BLaER1 (cell line): Measurements from ENCODE around the gene WWOX.
A peak's percentile ranks its signal among the peaks of the same experiment; 100 is the strongest.

Experiments
- H3K27ac ChIP-seq: shearing (Covaris generic); formaldehyde crosslinking; 2 replicates; pipeline ENCODE4 v1.8.1; 2022
- H3K27me3 ChIP-seq: shearing (Covaris generic); formaldehyde crosslinking; 2 replicates; pipeline ENCODE4 v1.8.1; 2022
- H3K36me3 ChIP-seq: shearing (Covaris generic); formaldehyde crosslinking; 2 replicates; pipeline ENCODE4 v1.8.1; 2022
- H3K4me1 ChIP-seq: shearing (Covaris generic); formaldehyde crosslinking; 2 replicates; pipeline ENCODE4 v1.8.1; 2022
- H3K4me2 ChIP-seq: shearing (Covaris generic); formaldehyde crosslinking; 2 replicates; pipeline ENCODE4 v1.8.1; 2022
- H3K4me3 ChIP-seq: shearing (Covaris generic); formaldehyde crosslinking; 2 replicates; pipeline ENCODE4 v1.8.1; 2022
- H3K9ac ChIP-seq: shearing (Covaris generic); formaldehyde crosslinking; 2 replicates; pipeline ENCODE4 v1.8.1; 2022
- H3K9me3 ChIP-seq: shearing (Covaris generic); formaldehyde crosslinking; 2 replicates; pipeline ENCODE4 v1.8.1; 2022
- H4K20me1 ChIP-seq: shearing (Covaris generic); formaldehyde crosslinking; 2 replicates; pipeline ENCODE4 v1.8.1; 2022
- Cebpa-rat ChIP-seq: shearing (Covaris generic); IDR thresholded peaks from 2 replicates; pipeline ENCODE4 v1.8.1; 2022

WWOX gene

GRCh38 chr16:78075800-78076199, 23.7 kb upstream of the WWOX start:
- H3K9ac ChIP-seq: no peak overlapping the region
- no peak overlapping the region for H3K4me3 ChIP-seq
- no peaks in the 10 kb centered on the region for H3K9me3 ChIP-seq
- no peak overlapping the region for H3K27ac ChIP-seq
- TF ChIP-seq Cebpa-rat: no peak
- no peaks in the 10 kb centered on the region for H3K27me3 ChIP-seq
- H3K36me3 ChIP-seq: no peaks in the 10 kb centered on the region
- H3K4me1 ChIP-seq: no peaks in the 10 kb centered on the region
- H3K4me2 ChIP-seq: no peak overlapping the region
- H4K20me1 ChIP-seq: no peaks in the 10 kb centered on the region

DNA sequence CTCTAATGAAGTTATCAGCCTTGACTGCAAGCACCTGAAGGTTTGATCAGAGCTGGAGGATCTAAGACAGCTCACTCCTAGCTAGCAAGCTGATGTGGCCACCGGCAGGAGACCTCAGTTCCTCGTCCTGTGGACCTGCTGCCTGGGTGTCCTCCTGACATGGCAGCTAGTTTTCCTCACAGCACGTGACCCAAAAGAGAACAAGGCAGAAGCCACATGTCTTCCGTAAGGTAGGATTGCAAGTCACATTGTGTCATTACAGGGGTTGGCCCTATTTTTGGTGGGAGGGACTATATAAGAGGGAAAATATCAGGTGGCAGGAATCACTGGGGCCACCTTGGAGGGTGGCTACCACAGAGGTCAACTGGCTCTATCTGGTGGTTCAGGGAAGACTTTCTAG, 18.1 kb upstream of the WWOX start:
- Histone ChIP-seq H4K20me1 (no peaks in the 10 kb centered on the region), H3K4me2 (no peak overlapping the region), H3K4me3 (no peak overlapping the region), H3K4me1 (no peaks in the 10 kb centered on the region), H3K27ac (no peak overlapping the region), H3K27me3 (no peaks in the 10 kb centered on the region), H3K9me3 (no peaks in the 10 kb centered on the region), H3K9ac (no peak overlapping the region), H3K36me3 (no peaks in the 10 kb centered on the region)
- no peak for TF ChIP-seq Cebpa-rat

DNA sequence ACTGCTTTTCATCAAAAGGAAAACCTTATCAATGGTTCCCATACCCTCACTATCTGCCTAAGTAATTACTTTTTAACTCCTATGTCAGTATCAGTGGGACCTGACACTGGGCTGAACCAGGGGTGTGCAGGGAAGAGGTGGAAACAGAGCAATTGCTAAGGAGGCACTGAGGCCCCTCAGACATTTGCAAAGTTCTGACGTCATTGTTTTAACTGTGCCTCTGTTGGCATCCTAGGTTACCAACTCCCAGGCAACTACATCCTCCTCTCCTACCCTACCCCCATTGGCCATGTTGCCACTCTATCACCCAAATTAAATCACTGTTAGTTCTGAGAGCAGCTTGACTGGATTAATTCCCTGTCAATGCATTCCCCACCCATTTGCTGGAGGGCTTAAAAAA, 8.0 kb upstream of the WWOX start:
- Histone ChIP-seq H3K4me2 (no peak overlapping the region), H3K36me3 (no peaks in the 10 kb centered on the region), H3K27me3 (no peaks in the 10 kb centered on the region), H3K4me1 (no peaks in the 10 kb centered on the region), H4K20me1 (no peaks in the 10 kb centered on the region), H3K4me3 (no peak overlapping the region), H3K9ac (no peak overlapping the region), H3K9me3 (peaks cover 6% of the 10 kb centered on the region; the same call in 1 of the 2 replicates), H3K27ac (no peak overlapping the region)
- TF ChIP-seq Cebpa-rat: no peak

GRCh38 chr16:78092758-78093157, 6.7 kb upstream of the WWOX start:
- Histone ChIP-seq H3K27me3 (no peaks in the 10 kb centered on the region), H3K9ac (no peak overlapping the region), H3K9me3 (peaks cover 6% of the 10 kb centered on the region; the same call in 1 of the 2 replicates), H4K20me1 (no peaks in the 10 kb centered on the region), H3K27ac (no peak overlapping the region), H3K4me1 (no peaks in the 10 kb centered on the region), H3K4me2 (no peak overlapping the region), H3K36me3 (no peaks in the 10 kb centered on the region), H3K4me3 (no peak overlapping the region)
- no peak for TF ChIP-seq Cebpa-rat

DNA sequence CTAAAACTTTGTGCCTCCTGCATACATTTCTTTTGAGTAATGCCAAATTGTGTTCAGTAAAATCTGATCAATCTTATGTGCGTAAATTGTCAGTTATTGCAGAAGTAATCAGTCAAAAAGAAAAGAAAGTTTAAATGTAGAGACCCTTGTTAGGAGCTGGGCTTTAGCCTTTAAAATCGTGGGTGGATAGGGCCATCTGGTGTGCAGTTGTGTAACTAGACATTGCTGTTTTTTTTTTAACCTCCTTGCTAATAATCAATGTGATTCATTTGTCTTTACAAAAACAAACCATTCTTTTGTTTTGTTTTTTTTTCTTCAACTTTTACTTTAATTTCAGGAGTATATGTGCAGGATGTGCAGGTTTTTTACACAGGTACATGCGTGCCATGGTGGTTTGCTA, 5.3 kb upstream of the WWOX start:
- peaks cover 6% of the 10 kb centered on the region; the same call in 1 of the 2 replicates for H3K9me3 ChIP-seq
- no peak overlapping the region for H3K4me3 ChIP-seq
- H3K36me3 ChIP-seq: no peaks in the 10 kb centered on the region
- no peaks in the 10 kb centered on the region for H4K20me1 ChIP-seq
- no peaks in the 10 kb centered on the region for H3K27me3 ChIP-seq
- H3K4me2 ChIP-seq: no peak overlapping the region
- H3K9ac ChIP-seq: no peak overlapping the region
- H3K4me1 ChIP-seq: peaks cover 5% of the 10 kb centered on the region
- no peak for TF ChIP-seq Cebpa-rat
- no peak overlapping the region for H3K27ac ChIP-seq

DNA sequence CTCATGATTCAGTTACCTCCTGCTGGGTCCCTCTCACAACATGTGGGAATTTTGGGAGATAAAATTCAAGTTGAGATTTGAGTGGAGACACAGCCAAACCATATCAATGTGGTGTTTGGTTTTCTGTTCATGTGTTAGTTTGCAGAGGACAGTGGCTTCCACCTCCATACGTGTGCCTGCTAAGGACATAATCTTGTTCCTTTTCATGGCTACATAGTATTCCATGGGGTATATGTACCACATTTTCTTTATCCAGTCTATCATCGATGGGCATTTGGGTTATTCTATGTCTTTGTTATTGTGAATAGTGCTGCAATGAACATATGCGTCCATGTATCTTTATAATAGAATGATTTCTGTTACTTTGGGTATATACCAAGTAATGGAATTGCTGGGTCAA, 4.5 kb upstream of the WWOX start:
- no peak overlapping the region for H3K9ac ChIP-seq
- no peak overlapping the region for H3K4me2 ChIP-seq
- H3K27me3 ChIP-seq: no peaks in the 10 kb centered on the region

DNA sequence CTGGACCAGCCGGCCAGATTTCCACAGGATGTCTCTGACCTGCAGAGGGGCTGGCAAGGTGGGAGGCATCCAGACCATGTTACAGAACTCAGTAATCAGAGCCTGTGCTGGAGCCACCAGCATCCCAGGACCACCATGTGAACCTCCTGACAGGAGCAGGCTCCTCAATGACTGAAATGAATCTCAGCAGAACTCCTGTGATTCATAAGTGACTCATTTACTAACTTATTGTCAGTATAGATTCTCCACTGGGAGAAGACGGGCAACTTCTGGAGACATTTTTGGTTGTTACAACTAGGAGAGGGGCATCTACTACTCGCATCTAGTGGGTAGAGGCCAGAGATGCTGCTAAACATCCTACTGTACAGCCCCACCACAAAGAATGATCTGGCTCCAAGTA, 3.1 kb upstream of the WWOX start:
- peaks cover 14% of the 10 kb centered on the region for H3K4me1 ChIP-seq
- no peak for TF ChIP-seq Cebpa-rat
- no peak overlapping the region for H3K4me2 ChIP-seq
- no peaks in the 10 kb centered on the region for H3K36me3 ChIP-seq
- H3K4me3 ChIP-seq: no peak overlapping the region
- H3K9me3 ChIP-seq: peaks cover 6% of the 10 kb centered on the region; the same call in 1 of the 2 replicates
- no peak overlapping the region for H3K27ac ChIP-seq
- no peak overlapping the region for H3K9ac ChIP-seq
- H3K27me3 ChIP-seq: no peaks in the 10 kb centered on the region
- no peaks in the 10 kb centered on the region for H4K20me1 ChIP-seq

More for the DNA sequence above, 4.5 kb upstream of the WWOX start:
- H3K27ac ChIP-seq: no peak overlapping the region
- no peak for TF ChIP-seq Cebpa-rat
- H3K4me1 ChIP-seq: peaks cover 5% of the 10 kb centered on the region
- H3K9me3 ChIP-seq: peaks cover 6% of the 10 kb centered on the region; the same call in 1 of the 2 replicates
- H3K36me3 ChIP-seq: no peaks in the 10 kb centered on the region
- no peak overlapping the region for H3K4me3 ChIP-seq
- no peaks in the 10 kb centered on the region for H4K20me1 ChIP-seq

DNA sequence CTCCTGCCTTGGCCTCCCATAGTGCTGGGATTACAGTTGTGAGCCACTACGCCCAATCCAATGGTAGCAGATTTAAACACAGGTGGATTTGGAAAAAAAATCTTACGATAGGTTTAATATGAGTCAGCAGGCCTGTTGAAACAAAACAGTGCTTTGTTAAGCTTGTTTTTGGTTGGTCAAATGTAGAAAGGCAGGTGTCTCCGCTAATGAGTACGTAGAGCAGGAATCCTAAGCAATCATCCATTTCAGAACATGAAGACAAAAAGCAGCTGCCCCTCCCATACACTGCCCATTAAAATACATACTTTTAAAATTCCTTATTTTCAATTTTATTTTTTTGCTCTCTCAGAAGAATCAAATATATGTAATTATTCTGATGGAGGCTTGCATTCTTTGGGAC, 1.9 kb upstream of the WWOX start:
- H3K27me3 ChIP-seq: no peaks in the 10 kb centered on the region
- no peak overlapping the region for H3K4me2 ChIP-seq
- TF ChIP-seq Cebpa-rat: no peak
- peaks cover 6% of the 10 kb centered on the region; the same call in 1 of the 2 replicates for H3K9me3 ChIP-seq
- no peak overlapping the region for H3K27ac ChIP-seq
- 0 out of 2 replicates have a peak, but pooled peaks cover 11% of the 10 kb centered on the region for H3K36me3 ChIP-seq
- no peak overlapping the region for H3K4me3 ChIP-seq
- peaks cover 11% of the 10 kb centered on the region; the same call in 1 of the 2 replicates for H4K20me1 ChIP-seq
- peaks cover 14% of the 10 kb centered on the region for H3K4me1 ChIP-seq
- no peak overlapping the region for H3K9ac ChIP-seq

DNA sequence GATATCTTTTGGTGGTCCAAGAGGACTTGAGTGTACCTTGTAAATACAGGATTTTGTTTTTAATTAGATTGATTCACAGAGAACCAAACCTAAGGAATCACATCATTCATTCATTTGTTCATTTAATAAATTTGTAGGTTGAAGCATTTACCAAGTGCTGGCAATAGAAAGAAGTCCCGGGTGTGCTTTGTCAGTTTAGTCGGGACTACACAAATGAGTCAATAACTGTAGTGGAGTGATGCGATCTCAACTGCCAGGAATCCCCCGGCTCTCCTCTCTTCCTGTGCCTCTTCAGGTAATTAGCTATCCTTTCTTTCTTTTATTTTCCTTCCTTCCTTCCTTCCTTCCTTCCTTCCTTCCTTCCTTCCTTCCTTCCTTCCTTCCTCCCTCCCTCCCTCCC, 1.4 kb upstream of the WWOX start:
- Histone ChIP-seq H3K9ac (no peak overlapping the region), H3K4me3 (no peak overlapping the region), H3K4me1 (peaks cover 14% of the 10 kb centered on the region), H4K20me1 (peaks cover 16% of the 10 kb centered on the region; the same call in 1 of the 2 replicates), H3K27me3 (no peaks in the 10 kb centered on the region), H3K4me2 (no peak overlapping the region), H3K36me3 (0 out of 2 replicates have a peak, but pooled peaks cover 11% of the 10 kb centered on the region), H3K27ac (no peak overlapping the region), H3K9me3 (peaks cover 6% of the 10 kb centered on the region; the same call in 1 of the 2 replicates)
- TF ChIP-seq Cebpa-rat: no peak

DNA sequence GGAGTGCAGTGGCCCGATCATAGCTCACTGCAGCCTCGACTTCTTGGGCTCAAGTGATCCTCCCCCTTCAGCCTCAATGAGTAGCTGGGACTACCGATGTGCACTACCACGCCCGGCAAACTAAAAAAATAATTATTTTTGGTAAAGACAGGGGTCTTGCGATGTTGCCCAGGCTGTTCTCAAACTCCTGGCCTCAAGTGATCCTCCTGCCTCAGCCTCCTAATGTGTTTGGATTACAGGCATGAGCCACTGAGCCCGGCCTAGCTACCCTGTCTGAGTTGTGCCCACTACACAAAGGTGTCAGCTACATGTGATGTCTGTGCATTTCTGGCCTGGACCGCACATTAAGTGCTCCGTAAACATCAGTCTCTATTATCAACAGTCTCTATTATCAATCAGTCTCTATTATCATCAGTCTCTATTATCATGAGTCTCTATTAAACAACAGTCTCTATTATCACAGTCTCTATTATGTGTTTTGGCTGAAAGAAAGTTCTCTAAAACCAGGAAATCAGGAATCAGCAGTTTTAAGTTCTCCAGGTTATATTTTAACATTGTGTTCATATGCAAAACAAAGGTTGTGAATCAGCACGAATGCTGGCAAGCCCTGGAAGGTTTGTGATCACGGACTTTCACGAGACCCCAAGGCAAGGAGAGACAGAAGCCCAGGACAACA, 721 bp upstream of the WWOX start:
- H4K20me1 ChIP-seq: peaks cover 23% of the 10 kb centered on the region; the same call in 1 of the 2 replicates
- H3K4me2 ChIP-seq: peak overlapping the region; percentile 60
- TF ChIP-seq Cebpa-rat: no peak
- no peaks in the 10 kb centered on the region for H3K27me3 ChIP-seq
- peaks cover 14% of the 10 kb centered on the region for H3K4me1 ChIP-seq
- peak overlapping the region; percentile 31 for H3K9ac ChIP-seq
- peaks cover 6% of the 10 kb centered on the region; the same call in 1 of the 2 replicates for H3K9me3 ChIP-seq
- H3K27ac ChIP-seq: peak overlapping the region; percentile 45; the same call in 1 of the 2 replicates
- peak overlapping the region; percentile 86 for H3K4me3 ChIP-seq
- H3K36me3 ChIP-seq: 0 out of 2 replicates have a peak, but pooled peaks cover 11% of the 10 kb centered on the region
